ENCODE results near the gene SPTAN1.
"Not testable (repeated sequence)": the region's sequence is repeated elsewhere in the genome, so short reads cannot be mapped to it uniquely, and the experiment has no call there.

Gene SPTAN1

GRCh38 chr9:128552153-128552743 is at the start of gene SPTAN1:
Gene SPTAN1, plus strand, starts transcription at chr9:128552587. Its CDS starts 14,154 bp downstream, at chr9:128566741.
- H3K36me3 ChIP-seq (replicated peaks; ENCODE audit: insufficient read depth, low read length) = no peaks in the 10 kb centered on the region
- H3K9ac ChIP-seq (ENCODE audit: low read length) = peak within 1 kb of the TSS; percentile 79
- H3K79me2 ChIP-seq (ENCODE audit: low read length) = peaks cover 47% of the 10 kb centered on the region
- peaks cover 23% of the 10 kb centered on the region for H3K4me1 ChIP-seq (ENCODE audit: low read length)
- peak within 1 kb of the TSS; percentile 97 for H3K4me2 ChIP-seq (ENCODE audit: low read depth, low read length)
- H3K27me3 ChIP-seq (replicated peaks; ENCODE audit: insufficient read depth, low read length) = no peaks in the 10 kb centered on the region
- peak within 1 kb of the TSS; percentile 88 for H3K4me3 ChIP-seq (ENCODE audit: low read length)
- peak; percentile 90 for DNase-seq
- H2AFZ ChIP-seq (ENCODE audit: low read length) = peak within 1 kb of the TSS; percentile 98
- TF ChIP-seq EZH2phosphoT487 (IDR thresholded peaks at IDR 0.05; ENCODE audit: low read length) (no peak), CTCF (IDR thresholded peaks at IDR 0.05; ENCODE audit: low read length) (no peak), EZH2 (optimal IDR thresholded peaks at IDR 0.05; ENCODE audit: low read depth, low read length) (no peak)
- no peaks in the 10 kb centered on the region for H3K9me3 ChIP-seq (replicated peaks; ENCODE audit: insufficient read depth, low read length)
- no peaks in the 10 kb centered on the region for H3K9me2 ChIP-seq (replicated peaks; ENCODE audit: insufficient read depth, low read length)
- peak within 1 kb of the TSS; percentile 24; the same call in 1 of the 2 replicates for H3K27ac ChIP-seq (ENCODE audit: low read length)
- H3F3A ChIP-seq (ENCODE audit: insufficient read depth, low read length) = peaks cover 12% of the 10 kb centered on the region; the same call in 1 of the 2 replicates
- no peaks in the 10 kb centered on the region for H4K20me1 ChIP-seq (ENCODE audit: insufficient read depth, low read length)

DNA sequence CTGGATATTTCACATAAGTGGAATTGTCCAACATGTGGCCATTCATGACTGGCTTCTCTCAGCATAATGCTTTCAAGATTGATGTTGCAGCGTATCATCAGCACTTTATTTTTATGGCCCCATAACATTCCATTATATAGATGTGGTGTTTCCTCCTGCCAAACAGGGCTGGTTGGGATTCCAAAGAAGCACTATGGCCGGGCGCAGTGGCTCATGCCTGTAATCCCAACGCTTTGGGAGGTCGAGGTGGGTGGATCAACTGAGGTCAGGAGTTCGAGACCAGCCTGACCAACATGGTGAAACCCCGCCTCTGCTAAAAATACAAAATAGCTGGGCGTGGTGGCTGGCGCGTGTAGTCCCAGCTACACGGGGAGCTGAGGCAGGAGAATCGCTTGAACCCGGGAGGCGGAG is 49.0 kb upstream of the SPTAN1 start:
- not testable (repeated sequence) for H3K27me3 ChIP-seq (replicated peaks; ENCODE audit: insufficient read depth, low read length); H2AFZ ChIP-seq (ENCODE audit: low read length); H3K9me2 ChIP-seq (replicated peaks; ENCODE audit: insufficient read depth, low read length); H3K9me3 ChIP-seq (replicated peaks; ENCODE audit: insufficient read depth, low read length); H3K27ac ChIP-seq (ENCODE audit: low read length); H3K9ac ChIP-seq (ENCODE audit: low read length); H4K20me1 ChIP-seq (ENCODE audit: insufficient read depth, low read length); DNase-seq; H3K36me3 ChIP-seq (replicated peaks; ENCODE audit: insufficient read depth, low read length); H3K4me1 ChIP-seq (ENCODE audit: low read length); H3K4me3 ChIP-seq (ENCODE audit: low read length)
- peaks cover 12% of the 10 kb centered on the region for H3F3A ChIP-seq (ENCODE audit: insufficient read depth, low read length)
- peak overlapping the region; percentile 97; the same call in 1 of the 2 replicates for H3K4me2 ChIP-seq (ENCODE audit: low read depth, low read length)
- peaks cover 29% of the 10 kb centered on the region for H3K79me2 ChIP-seq (ENCODE audit: low read length)

- no peak for TF ChIP-seq EZH2phosphoT487 (IDR thresholded peaks at IDR 0.05; ENCODE audit: low read length)
- TF ChIP-seq EZH2 (optimal IDR thresholded peaks at IDR 0.05; ENCODE audit: low read depth, low read length) = no peak
- no peak for TF ChIP-seq CTCF (IDR thresholded peaks at IDR 0.05; ENCODE audit: low read length)
- Histone ChIP-seq H3K4me2 (ENCODE audit: low read depth, low read length) (peak overlapping the region; percentile 97), H3K9me3 (replicated peaks; ENCODE audit: insufficient read depth, low read length) (no peaks in the 10 kb centered on the region), H3K27me3 (replicated peaks; ENCODE audit: insufficient read depth, low read length) (no peaks in the 10 kb centered on the region), H3F3A (ENCODE audit: insufficient read depth, low read length) (peaks cover 12% of the 10 kb centered on the region), H4K20me1 (ENCODE audit: insufficient read depth, low read length) (no peaks in the 10 kb centered on the region), H3K36me3 (replicated peaks; ENCODE audit: insufficient read depth, low read length) (no peaks in the 10 kb centered on the region), H3K27ac (ENCODE audit: low read length) (no peak overlapping the region), H3K4me3 (ENCODE audit: low read length) (peak overlapping the region; percentile 83), H3K4me1 (ENCODE audit: low read length) (peaks cover 7% of the 10 kb centered on the region), H3K9ac (ENCODE audit: low read length) (peak overlapping the region; percentile 76; the same call in 1 of the 2 replicates), H3K79me2 (ENCODE audit: low read length) (peaks cover 33% of the 10 kb centered on the region), H3K9me2 (replicated peaks; ENCODE audit: insufficient read depth, low read length) (no peaks in the 10 kb centered on the region), H2AFZ (ENCODE audit: low read length) (peak overlapping the region; percentile 71)
- DNase-seq = peak; percentile 36
These were observed 48.5 kb upstream of the SPTAN1 start for GRCh38 chr9:128503870-128504269.
